Activated B cell treated with CpG ODN at 0.5 μM for 24 hours (primary cell): ENCODE results near the gene FADS1. TPM values are rescaled to one million over a fixed set of nuclear protein-coding genes. Genes with fewer than 3 reads are reported as not detected.

Experiments
- ATAC-seq: fragments of 200-7000 bp; cut with Tn5 transposase; one replicate; pipeline ENCODE4 v1.10.0; 2021; ENCODE audit warnings: low read depth, mild to moderate bottlenecking, moderate library complexity
- CTCF ChIA-PET: fragments of 350-600 bp; sonication (Branson Sonifier 250); formaldehyde crosslinking; loops from one replicate; lab custom pipeline; 2021; ENCODE audit warnings: antibody characterized with exemption; lab: Charles Lee
- POLR2A ChIA-PET: fragments of 350-600 bp; sonication (Branson Sonifier 250); formaldehyde crosslinking; loops from one replicate; lab custom pipeline; 2021; ENCODE audit warnings: antibody characterized with exemption; lab: Charles Lee
- DNase-seq: peaks from one replicate; pipeline ENCODE4 v3.0.0; 2022
- H3K27ac Mint-ChIP-seq: one replicate; pipeline ENCODE4 v1.8.0; 2020; ENCODE audit warnings: mixed read lengths
- H3K27me3 Mint-ChIP-seq: one replicate; pipeline ENCODE4 v1.8.0; 2021; ENCODE audit warnings: mixed read lengths
- H3K36me3 Mint-ChIP-seq: one replicate; pipeline ENCODE4 v1.8.0; 2021; ENCODE audit warnings: low read depth, mixed read lengths
- H3K4me1 Mint-ChIP-seq: one replicate; pipeline ENCODE4 v1.8.0; 2021; ENCODE audit warnings: mixed read lengths
- H3K4me3 Mint-ChIP-seq: one replicate; pipeline ENCODE4 v1.8.0; 2020; ENCODE audit warnings: mild to moderate bottlenecking, mixed read lengths
- H3K9me3 Mint-ChIP-seq: one replicate; pipeline ENCODE4 v1.8.0; 2020; ENCODE audit warnings: mixed read lengths
- intact Hi-C: fragments of 100-400 bp; cut with micrococcal nuclease; formaldehyde crosslinking; loops from one replicate; pipeline ENCODE4 v1.15.1; 2024
- total RNA-seq: library from RNA; stranded (reverse); gene quantifications from 2 replicates; pipeline ENCODE4 v1.2.3, GENCODE V29; 2022
- TF ChIP-seq, protein P1 (sequence below): fragments of 200-600 bp; IDR thresholded peaks from one replicate; pipeline ENCODE4 v1.8.0; 2022; ENCODE audit warnings: antibody characterized with exemption, mild to moderate bottlenecking

FADS1 gene
- 19.6 and 23.3 TPM in 2 replicates for total RNA-seq

DNA sequence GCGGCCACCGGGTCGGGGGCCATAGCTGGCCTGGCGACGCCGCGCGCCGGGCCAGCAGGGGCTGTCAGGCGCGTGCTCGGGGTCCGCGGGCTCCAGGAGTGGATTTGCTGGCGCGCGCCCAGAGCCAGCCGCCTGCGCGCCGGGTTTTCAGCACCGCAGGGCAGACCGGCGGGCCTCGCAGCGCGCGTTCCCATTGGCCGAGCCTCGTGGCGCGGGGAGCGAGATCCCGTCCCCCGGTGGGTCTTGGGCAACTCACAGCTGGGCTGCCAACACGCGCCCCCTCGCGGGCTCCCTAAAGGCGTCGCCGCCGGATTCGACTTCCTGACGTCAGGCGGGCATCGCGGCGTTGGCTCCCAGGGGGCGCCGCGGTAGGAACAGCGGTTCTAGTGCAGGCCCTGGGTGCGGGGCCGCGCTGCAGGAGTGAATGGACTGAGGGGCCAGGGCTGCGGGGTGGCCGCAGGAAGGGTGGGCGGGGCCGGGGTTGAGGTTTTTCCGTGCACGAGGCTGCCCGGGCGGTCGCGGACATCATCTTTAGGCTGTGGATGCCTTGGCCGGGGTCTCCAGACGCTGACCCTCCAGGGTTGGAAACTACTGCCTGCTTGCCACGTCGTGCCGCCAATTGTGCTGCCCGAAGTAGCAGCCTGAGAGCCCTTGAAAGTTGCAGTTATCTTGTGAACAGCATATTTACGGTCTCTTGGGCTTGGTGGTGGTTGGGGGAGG lies at the start of gene FADS1:
FADS1 (minus strand) TSS at position 268 of the 720 bp plus-strand sequence; CDS start at position 194, 74 bp downstream.
- DNase-seq (peak; percentile 75), ATAC-seq (peak; percentile 63)
- ChIA-PET CTCF (interaction anchor here (1.0 to 5.0 kb wide), 4 partner anchors 12 to 291 kb away, joined by 5 to 58 read pairs (median 22); partner anchors contain the start of gene FADS2), POLR2A (interaction anchor here (1.0 to 4.0 kb wide), 5 partner anchors 11 to 150 kb away, joined by 3 to 61 read pairs (median 41); partner anchors contain the start of genes FADS2, FADS3 and FTH1)
- Mint-ChIP-seq H3K4me3 (peak within 1 kb of the TSS; percentile 92), H3K36me3 (peaks cover 4% of the 10 kb centered on the region), H3K27ac (peak within 1 kb of the TSS; percentile 72), H3K27me3 (peaks cover 4% of the 10 kb centered on the region), H3K9me3 (no peaks in the 10 kb centered on the region), H3K4me1 (peaks cover 16% of the 10 kb centered on the region)
- TF ChIP-seq, protein P1, sequence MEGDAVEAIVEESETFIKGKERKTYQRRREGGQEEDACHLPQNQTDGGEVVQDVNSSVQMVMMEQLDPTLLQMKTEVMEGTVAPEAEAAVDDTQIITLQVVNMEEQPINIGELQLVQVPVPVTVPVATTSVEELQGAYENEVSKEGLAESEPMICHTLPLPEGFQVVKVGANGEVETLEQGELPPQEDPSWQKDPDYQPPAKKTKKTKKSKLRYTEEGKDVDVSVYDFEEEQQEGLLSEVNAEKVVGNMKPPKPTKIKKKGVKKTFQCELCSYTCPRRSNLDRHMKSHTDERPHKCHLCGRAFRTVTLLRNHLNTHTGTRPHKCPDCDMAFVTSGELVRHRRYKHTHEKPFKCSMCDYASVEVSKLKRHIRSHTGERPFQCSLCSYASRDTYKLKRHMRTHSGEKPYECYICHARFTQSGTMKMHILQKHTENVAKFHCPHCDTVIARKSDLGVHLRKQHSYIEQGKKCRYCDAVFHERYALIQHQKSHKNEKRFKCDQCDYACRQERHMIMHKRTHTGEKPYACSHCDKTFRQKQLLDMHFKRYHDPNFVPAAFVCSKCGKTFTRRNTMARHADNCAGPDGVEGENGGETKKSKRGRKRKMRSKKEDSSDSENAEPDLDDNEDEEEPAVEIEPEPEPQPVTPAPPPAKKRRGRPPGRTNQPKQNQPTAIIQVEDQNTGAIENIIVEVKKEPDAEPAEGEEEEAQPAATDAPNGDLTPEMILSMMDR = no peak
- intact Hi-C loops = loop anchor here (1.0 to 10.0 kb wide), 6 partner anchors 10 to 232 kb away; partner anchors contain the start of genes FADS3 and SYT7

DNA sequence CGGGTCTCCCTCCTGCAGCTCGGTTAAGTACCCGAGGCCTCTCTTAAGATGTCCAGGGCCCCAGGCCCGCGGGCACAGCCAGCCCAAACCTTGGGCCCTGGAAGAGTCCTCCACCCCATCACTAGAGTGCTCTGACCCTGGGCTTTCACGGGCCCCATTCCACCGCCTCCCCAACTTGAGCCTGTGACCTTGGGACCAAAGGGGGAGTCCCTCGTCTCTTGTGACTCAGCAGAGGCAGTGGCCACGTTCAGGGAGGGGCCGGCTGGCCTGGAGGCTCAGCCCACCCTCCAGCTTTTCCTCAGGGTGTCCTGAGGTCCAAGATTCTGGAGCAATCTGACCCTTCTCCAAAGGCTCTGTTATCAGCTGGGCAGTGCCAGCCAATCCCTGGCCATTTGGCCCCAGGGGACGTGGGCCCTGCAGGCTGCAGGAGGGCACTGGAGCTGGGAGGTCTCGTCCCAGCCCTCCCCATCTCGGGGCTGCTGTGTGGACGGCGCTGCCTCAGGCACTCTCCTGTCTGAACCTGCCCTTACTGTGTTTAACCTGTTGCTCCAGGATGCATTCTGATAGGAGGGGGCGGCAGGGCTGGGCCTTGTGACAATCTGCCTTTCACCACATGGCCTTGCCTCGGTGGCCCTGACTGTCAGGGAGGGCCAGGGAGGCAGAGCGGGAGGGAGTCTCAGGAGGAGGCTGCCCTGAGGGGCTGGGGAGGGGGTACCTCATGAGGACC lies 49.6 kb upstream of the FADS1 start:
- ChIA-PET CTCF (interaction anchor here (1.1 to 1.7 kb wide), 3 partner anchors 81 to 241 kb away, joined by 5 to 7 read pairs (median 6); no protein-coding TSS in a partner anchor), POLR2A (no interaction called here)
- H3K4me1 Mint-ChIP-seq = peaks cover 7% of the 10 kb centered on the region
- no peak for ATAC-seq
- TF ChIP-seq, protein P1 = no peak
- intact Hi-C loops = no loop called here
- H3K27me3 Mint-ChIP-seq = no peaks in the 10 kb centered on the region
- no peak overlapping the region for H3K4me3 Mint-ChIP-seq
- H3K36me3 Mint-ChIP-seq = no peaks in the 10 kb centered on the region
- H3K27ac Mint-ChIP-seq = no peak overlapping the region
- no peaks in the 10 kb centered on the region for H3K9me3 Mint-ChIP-seq
- no peak for DNase-seq

DNA sequence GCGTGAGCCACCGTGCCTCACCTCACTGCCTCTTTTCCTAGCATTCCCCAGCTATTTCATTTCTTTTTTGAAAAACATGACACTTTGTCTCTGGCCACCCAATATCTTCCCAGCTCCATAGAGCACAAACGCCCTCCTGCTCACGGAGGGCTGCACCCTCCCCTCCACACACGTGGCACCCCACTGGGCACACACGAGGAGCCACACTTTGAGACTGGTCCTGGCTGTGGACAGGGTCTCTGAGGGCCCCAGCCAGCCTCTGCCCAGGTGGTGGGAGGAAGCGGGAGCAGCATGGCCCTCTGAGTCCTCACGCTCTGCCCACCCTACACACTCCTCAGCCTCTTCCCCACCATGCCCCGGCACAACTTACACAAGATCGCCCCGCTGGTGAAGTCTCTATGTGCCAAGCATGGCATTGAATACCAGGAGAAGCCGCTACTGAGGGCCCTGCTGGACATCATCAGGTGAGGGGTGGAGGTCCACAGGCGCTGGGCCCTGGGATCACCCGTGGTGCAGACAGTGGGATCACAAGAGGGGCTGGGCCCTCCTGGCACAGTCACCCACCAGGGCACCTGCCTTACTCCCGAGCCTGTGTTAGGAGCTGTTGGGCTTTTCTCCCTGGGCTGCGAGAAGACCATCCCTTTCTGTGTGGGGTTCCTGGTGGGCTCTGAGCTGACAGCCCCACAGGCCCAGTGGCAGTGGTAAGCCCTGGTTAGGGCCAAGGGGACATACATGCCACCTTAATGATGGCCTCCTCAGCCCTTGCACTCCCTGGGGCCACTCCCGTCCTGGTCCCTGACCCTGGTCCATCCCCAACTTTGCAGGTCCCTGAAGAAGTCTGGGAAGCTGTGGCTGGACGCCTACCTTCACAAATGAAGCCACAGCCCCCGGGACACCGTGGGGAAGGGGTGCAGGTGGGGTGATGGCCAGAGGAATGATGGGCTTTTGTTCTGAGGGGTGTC lies 48.3 kb upstream of the FADS1 start:
- H3K27ac Mint-ChIP-seq = no peak overlapping the region

DNA sequence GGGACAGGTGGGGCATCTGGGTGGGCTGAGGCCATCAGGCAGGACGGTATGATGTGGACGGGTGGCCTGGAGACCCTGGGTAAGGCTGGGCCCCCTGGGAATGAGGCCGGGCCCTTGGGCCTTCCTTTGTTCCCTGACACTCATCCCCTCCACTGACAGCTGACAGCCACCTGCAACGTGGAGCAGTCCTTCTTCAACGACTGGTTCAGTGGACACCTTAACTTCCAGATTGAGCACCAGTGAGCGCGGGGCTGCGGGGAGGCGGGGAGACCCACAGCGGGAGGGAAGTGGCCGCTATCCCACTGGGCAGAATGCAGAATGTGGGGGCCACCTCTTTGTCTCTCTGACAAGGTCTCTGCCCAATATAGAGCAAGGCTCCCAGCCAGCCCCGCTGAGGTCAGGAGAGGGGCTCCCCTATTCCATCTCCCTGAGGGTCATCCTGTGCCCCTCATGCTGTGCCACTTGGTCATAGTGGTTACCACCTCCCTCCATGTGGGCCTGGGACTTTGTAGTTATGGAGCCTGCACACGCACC lies 46.8 kb upstream of the FADS1 start:
- POLR2A ChIA-PET = no interaction called here
- H3K9me3 Mint-ChIP-seq = no peaks in the 10 kb centered on the region
- CTCF ChIA-PET = no interaction called here
- H3K27me3 Mint-ChIP-seq = no peaks in the 10 kb centered on the region
- no peak overlapping the region for H3K4me3 Mint-ChIP-seq
- TF ChIP-seq, protein P1 = no peak
- ATAC-seq = no peak
- no peaks in the 10 kb centered on the region for H3K4me1 Mint-ChIP-seq
- DNase-seq = no peak
- H3K27ac Mint-ChIP-seq = no peak overlapping the region
- intact Hi-C loops = no loop called here
- peaks cover 6% of the 10 kb centered on the region for H3K36me3 Mint-ChIP-seq

More for the DNA sequence above, 48.3 kb upstream of the FADS1 start:
- POLR2A ChIA-PET = no interaction called here
- TF ChIP-seq, protein P1 = no peak
- Mint-ChIP-seq H3K4me1 (no peaks in the 10 kb centered on the region), H3K9me3 (no peaks in the 10 kb centered on the region), H3K27me3 (no peaks in the 10 kb centered on the region), H3K4me3 (no peak overlapping the region), H3K36me3 (peaks cover 2% of the 10 kb centered on the region)
- no peak for DNase-seq
- intact Hi-C loops = no loop called here
- no peak for ATAC-seq
- CTCF ChIA-PET = no interaction called here
